Activated CD4-positive, alpha-beta T cell treated with anti-CD3 and anti-CD28 coated beads, Interleukin-2, amount 50 U/mL, for 24 hours (primary cell): ENCODE measurements around the gene ZNF274.
"Not testable (repeated sequence)": the region's sequence is repeated elsewhere in the genome, so short reads cannot be mapped to it uniquely, and the experiment has no call there.

Experiments used
- DNase-seq, 2 donors: peaks; one replicate each; pipeline ENCODE4 v3.0.0-alpha.2; 2020; ENCODE audit warnings: low read depth in 1 of 2, low spot score in 1 of 2

The ZNF274 gene

GRCh38 chr19:58212336-58213074 lies 29.6 kb downstream of the ZNF274 start:
- no peak for DNase-seq

GRCh38 chr19:58213075-58213369 lies 30.2 kb downstream of the ZNF274 start:
- DNase-seq: no peak

- DNase-seq: no peak
Observed at GRCh38 chr19:58217069-58217481, 34.2 kb downstream of the ZNF274 start.

- no peak for DNase-seq
Observed at GRCh38 chr19:58217607-58218391, 34.9 kb downstream of the ZNF274 start.

GRCh38 chr19:58218899-58219298 lies 36.0 kb downstream of the ZNF274 start:
- no peak for DNase-seq

GRCh38 chr19:58227964-58228584 lies 45.2 kb downstream of the ZNF274 start:
- DNase-seq: no peak

GRCh38 chr19:58228585-58229254 lies 45.9 kb downstream of the ZNF274 start, which contains the start of gene ZNF544:
Gene ZNF544 (plus strand): TSS chr19:58228914. CDS start chr19:58244024, 15,110 bp downstream.
- peak; percentile 44 to 61 for DNase-seq

- no peak for DNase-seq
Observed at GRCh38 chr19:58229255-58229639, 46.4 kb downstream of the ZNF274 start.

GRCh38 chr19:58237324-58237723 lies 54.5 kb downstream of the ZNF274 start:
- DNase-seq: no peak

- DNase-seq: no peak
Observed at GRCh38 chr19:58243351-58243750, 60.5 kb downstream of the ZNF274 start.

- DNase-seq: no peak
Observed at GRCh38 chr19:58248886-58249285, 66.0 kb downstream of the ZNF274 start.

- DNase-seq: no peak
Observed at GRCh38 chr19:58252102-58252685, 69.3 kb downstream of the ZNF274 start.

GRCh38 chr19:58258259-58258658 lies 75.4 kb downstream of the ZNF274 start:
- not testable (repeated sequence) for DNase-seq

- no peak for DNase-seq
Observed at GRCh38 chr19:58261600-58261967, 78.7 kb downstream of the ZNF274 start.

- DNase-seq: no peak
Observed at GRCh38 chr19:58261968-58262921, 79.4 kb downstream of the ZNF274 start.

GRCh38 chr19:58262922-58263296 lies 80.0 kb downstream of the ZNF274 start:
- DNase-seq: no peak
